ENCODE results near the gene SERTAD3. TPM values are rescaled to one million over a fixed set of nuclear protein-coding genes. Genes with fewer than 3 reads are reported as not detected.

SERTAD3 gene
- total RNA-seq, 2 donors from 2014 or later = 47.7 to 62.6 TPM

- WGBS, 2 experiments (ENCODE audit: insufficient coverage in 1 of 2, insufficient read length in 1 of 2) = 95 to 98% methylated on average over 5 of the region's 5 CpGs
- Mint-ChIP-seq H3K27me3 (ENCODE audit: insufficient read depth) (no peaks in the 10 kb centered on the region), H3K9me3 (no peaks in the 10 kb centered on the region), H3K27ac (no peak overlapping the region), H3K36me3 (ENCODE audit: low read depth) (peaks cover 19% of the 10 kb centered on the region), H3K4me1 (no peaks in the 10 kb centered on the region), H3K4me3 (no peak overlapping the region)
- H3K27me3 ChIP-seq (ENCODE audit: control insufficient read depth, insufficient read depth, low read length, poor library complexity, severe bottlenecking) = no peaks in the 10 kb centered on the region
- H3K9ac ChIP-seq (ENCODE audit: extremely low read depth, low read length, poor library complexity, severe bottlenecking) = no peak overlapping the region
- no peaks in the 10 kb centered on the region for H3K9me3 ChIP-seq (ENCODE audit: control insufficient read depth, low read length)
- H3K4me3 ChIP-seq (ENCODE audit: low read length) = no peak overlapping the region
- no peak overlapping the region for H3K27ac ChIP-seq (ENCODE audit: low read depth, low read length)
- H3K4me1 ChIP-seq (ENCODE audit: control insufficient read depth, insufficient read depth, low read length) = no peaks in the 10 kb centered on the region
- DNase-seq = no peak
- TF ChIP-seq CTCF (conservative IDR thresholded peaks at IDR 0.05) = no peak
- no peaks in the 10 kb centered on the region for H3K36me3 ChIP-seq (ENCODE audit: control insufficient read depth, insufficient read depth, low read length)
These were observed 9.1 kb upstream of the SERTAD3 start for GRCh38 chr19:40453151-40453735.

- TF ChIP-seq CTCF (conservative IDR thresholded peaks at IDR 0.05) = no peak
- Mint-ChIP-seq H3K36me3 (ENCODE audit: low read depth) (peaks cover 16% of the 10 kb centered on the region), H3K27me3 (ENCODE audit: insufficient read depth) (no peaks in the 10 kb centered on the region), H3K9me3 (no peaks in the 10 kb centered on the region), H3K27ac (no peak overlapping the region), H3K4me3 (no peak overlapping the region), H3K4me1 (no peaks in the 10 kb centered on the region)
- no peak overlapping the region for H3K4me3 ChIP-seq (ENCODE audit: low read length)
- no peaks in the 10 kb centered on the region for H3K36me3 ChIP-seq (ENCODE audit: control insufficient read depth, insufficient read depth, low read length)
- H3K9ac ChIP-seq (ENCODE audit: extremely low read depth, low read length, poor library complexity, severe bottlenecking) = no peak overlapping the region
- no peak overlapping the region for H3K27ac ChIP-seq (ENCODE audit: low read depth, low read length)
- H3K9me3 ChIP-seq (ENCODE audit: control insufficient read depth, low read length) = no peaks in the 10 kb centered on the region
- no peaks in the 10 kb centered on the region for H3K27me3 ChIP-seq (ENCODE audit: control insufficient read depth, insufficient read depth, low read length, poor library complexity, severe bottlenecking)
- no peaks in the 10 kb centered on the region for H3K4me1 ChIP-seq (ENCODE audit: control insufficient read depth, insufficient read depth, low read length)
- no peak for DNase-seq
- 85 to 95% methylated on average over 4 to 5 of the region's 5 CpGs for WGBS, 2 experiments (ENCODE audit: insufficient coverage in 1 of 2, insufficient read length in 1 of 2)
These were observed 7.9 kb upstream of the SERTAD3 start for GRCh38 chr19:40452016-40452415.

- Histone ChIP-seq H3K36me3 (ENCODE audit: control insufficient read depth, insufficient read depth, low read length) (no peaks in the 10 kb centered on the region), H3K4me3 (ENCODE audit: low read length) (no peak overlapping the region), H3K9ac (ENCODE audit: extremely low read depth, low read length, poor library complexity, severe bottlenecking) (no peak overlapping the region), H3K9me3 (ENCODE audit: control insufficient read depth, low read length) (no peaks in the 10 kb centered on the region), H3K4me1 (ENCODE audit: control insufficient read depth, insufficient read depth, low read length) (peaks cover 4% of the 10 kb centered on the region), H3K27ac (ENCODE audit: low read depth, low read length) (no peak overlapping the region), H3K27me3 (ENCODE audit: control insufficient read depth, insufficient read depth, low read length, poor library complexity, severe bottlenecking) (no peaks in the 10 kb centered on the region)
- Mint-ChIP-seq H3K27ac (no peak overlapping the region), H3K4me1 (peaks cover 11% of the 10 kb centered on the region), H3K9me3 (no peaks in the 10 kb centered on the region), H3K4me3 (no peak overlapping the region), H3K36me3 (ENCODE audit: low read depth) (peaks cover 11% of the 10 kb centered on the region), H3K27me3 (ENCODE audit: insufficient read depth) (no peaks in the 10 kb centered on the region)
- TF ChIP-seq CTCF (conservative IDR thresholded peaks at IDR 0.05) = no peak
- no peak for DNase-seq
- WGBS, 2 experiments (ENCODE audit: insufficient coverage in 1 of 2, insufficient read length in 1 of 2) = 86 to 90% methylated on average over 2 to 4 of the region's 4 CpGs
These were observed 6.5 kb upstream of the SERTAD3 start for GRCh38 chr19:40450664-40451063.
